HS-5 (cell line): ENCODE results near the gene CDC45.

ENCODE experiments used
- DNase-seq: peaks from one replicate; pipeline ENCODE4 v3.0.0-alpha.2; 2012; ENCODE audit warnings: low read depth

The CDC45 gene

GRCh38 chr22:19515654-19516377 lies 36.1 kb downstream of the CDC45 start:
- no peak for DNase-seq

- no peak for DNase-seq
Observed at GRCh38 chr22:19516378-19517170, 36.9 kb downstream of the CDC45 start.

DNA sequence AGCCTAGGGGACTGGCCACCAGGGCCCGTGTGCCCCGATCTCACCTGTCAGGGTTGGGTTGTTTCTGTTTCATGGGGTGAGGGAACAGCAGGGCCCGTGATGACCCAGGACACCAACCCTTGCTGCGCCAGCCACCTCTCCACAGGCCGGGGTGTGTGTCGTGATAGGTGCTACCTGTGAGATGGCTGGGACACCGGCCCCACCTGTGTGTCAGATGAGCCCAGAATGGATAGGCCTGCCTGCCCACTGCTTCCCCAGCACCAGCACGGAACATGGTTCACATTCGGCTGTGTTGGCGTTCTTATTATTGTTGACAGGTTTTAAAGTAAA lies 37.4 kb downstream of the CDC45 start:
- no peak for DNase-seq

DNA sequence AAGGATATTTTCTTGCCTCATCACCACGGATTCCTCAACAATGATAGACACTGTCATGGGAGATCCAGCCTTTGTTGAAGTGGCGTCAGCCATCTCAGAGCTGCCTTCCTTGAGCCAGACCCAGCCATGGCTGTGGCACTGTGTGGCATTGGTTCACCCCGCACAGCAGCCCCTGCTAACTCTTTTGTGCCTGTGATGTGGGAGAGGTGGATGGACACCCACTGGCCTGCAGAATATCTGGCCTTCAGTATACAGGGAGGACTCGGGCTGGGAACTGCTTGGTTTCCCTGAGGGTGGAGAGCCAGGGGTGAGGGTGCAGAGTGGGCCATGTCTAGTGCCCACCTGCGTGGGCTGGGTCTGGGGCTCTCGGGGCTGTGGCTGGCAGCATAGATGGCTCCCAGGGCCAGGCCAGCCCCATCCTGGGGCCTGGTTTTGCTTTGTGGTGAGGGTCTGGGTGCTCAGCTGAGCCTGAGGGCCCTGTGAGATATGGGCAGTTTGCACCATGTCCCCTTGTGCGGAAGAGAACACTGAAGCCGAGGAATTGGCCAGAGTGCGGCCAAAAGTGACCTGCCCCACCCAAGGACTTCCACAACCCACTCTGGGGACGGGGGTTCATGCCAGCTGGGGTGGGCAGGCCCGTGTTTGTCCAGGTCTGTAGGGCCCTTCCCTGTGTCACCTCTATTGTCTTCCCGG lies 38.3 kb downstream of the CDC45 start:
- no peak for DNase-seq

- no peak for DNase-seq
Observed at GRCh38 chr22:19518635-19519034, 38.9 kb downstream of the CDC45 start.

DNA sequence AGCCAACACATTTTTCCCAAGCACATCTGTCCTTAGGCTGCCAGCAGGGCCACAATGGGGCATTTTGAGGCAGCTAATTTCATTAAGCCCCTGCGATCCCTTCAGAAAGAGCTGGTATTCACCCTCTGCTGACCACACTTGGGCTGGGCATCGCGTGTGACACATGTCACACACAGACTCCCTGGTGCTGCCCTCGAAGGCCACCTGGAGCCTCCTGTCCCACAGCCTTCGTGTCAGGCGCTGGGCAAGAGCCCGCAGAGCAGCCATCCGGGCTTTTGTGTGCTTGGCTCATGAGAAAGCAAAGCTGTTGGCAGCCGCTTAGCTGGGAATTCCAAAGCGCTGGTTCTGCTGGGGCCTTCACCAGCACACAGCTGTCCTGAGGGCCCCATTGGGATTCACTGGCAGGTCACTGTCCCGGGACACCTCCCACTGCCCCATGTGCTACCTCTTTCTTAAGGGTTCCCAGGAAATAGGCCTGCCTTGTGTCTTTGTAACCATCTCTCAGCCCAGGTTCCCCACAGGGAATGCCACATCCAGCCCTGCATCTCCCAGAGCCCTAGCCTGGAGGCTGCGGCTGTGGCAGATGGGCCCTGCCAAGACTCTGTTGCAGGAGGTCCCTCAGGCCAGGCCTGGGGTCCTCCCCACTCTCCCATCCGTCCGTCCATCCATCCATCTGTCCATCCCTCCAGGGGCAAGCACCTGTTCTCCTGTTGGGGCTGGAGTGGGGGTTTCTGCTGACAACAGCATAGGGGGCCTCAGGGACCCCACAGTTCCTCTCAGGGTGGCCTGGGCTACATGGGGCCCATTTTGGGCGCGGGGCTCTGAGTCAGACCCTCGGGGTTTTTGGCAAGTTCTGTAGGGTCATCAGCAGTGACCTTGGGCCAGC lies 39.6 kb downstream of the CDC45 start:
- DNase-seq: no peak

DNA sequence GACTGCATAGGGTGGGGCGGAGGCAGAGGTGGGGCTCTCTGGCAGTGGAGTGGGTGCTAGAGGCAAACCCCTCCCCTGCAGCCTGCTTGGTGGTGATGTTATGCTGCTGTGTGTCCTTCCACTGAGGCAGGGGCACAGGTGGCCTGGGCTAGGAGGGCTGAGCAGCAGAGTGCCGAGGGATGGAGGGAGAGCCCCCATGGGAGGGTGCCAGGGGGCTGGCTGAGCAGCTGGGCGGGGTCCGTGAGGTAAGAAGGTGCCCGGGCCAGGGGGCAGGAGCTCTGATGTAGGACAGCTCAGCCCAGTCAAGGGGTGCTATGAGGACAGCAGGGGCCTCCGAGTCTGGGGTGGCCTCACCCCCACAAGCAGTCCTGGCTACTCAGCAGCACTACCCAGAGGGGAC lies 40.3 kb downstream of the CDC45 start:
- DNase-seq: no peak

GRCh38 chr22:19520566-19521305 lies 41.0 kb downstream of the CDC45 start:
- no peak for DNase-seq

- DNase-seq: no peak
Observed at GRCh38 chr22:19522190-19522880, 42.6 kb downstream of the CDC45 start.

DNA sequence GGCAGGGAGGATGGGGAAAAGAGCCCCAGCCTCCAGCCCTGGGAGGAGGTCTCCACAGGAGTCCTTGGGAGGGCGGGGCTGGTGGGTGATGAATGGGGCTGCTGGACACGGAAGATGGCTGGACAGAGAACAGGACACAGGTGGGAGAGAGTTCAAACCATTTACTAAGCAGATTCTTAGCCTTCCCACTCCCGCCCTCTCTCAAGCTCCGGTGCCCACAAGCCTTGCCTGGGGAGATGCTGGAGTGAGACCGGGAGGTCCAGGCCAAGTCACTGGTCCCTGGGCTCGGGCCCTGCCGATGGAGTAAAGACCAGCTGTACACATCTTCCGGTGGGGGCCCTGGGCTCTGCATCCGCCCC lies 43.1 kb downstream of the CDC45 start:
- no peak for DNase-seq

DNA sequence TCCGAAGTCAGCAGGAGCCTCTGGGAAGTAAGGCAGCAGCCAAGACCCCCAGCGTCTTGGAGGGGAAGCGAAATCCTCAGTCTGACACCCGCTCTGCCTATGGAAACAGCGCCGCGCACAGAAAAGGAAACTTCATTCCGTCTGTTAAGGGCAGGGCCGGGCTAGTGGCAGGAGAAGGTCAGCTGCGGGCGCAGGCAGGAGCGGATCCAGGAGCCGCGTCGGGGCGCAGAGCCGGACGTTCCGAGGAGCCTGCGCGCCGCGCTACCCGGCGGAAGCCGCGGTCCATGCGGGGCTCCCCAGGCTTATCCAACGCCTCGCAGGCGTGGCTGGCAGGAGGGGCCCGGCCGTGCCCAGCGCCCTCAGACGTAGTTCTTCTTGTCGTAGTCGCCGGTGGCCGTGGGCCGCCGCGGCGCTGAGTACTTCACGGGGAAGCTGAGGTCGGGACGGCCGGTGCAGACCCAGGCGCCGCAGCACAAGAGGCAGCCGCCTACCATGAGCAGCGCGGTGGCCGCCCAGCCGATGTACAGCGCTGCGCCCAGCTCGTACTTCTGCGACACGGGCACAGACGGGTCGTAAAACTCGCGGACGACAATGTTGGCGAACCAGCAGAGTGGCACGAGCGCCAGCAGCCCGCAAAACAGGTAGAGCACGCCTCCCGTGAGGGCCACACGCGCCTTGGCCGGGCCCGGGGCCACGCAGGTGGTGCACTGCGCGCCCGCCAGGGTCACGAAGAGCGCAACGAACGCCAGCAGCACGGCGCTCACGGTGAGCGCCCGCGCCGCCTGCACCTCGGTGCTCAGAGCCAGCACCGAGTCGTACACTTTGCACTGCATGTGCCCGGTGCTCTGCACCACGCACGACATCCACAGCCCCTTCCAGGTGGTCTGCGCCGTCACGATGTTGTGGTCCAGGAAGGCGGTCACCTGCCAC lies 43.8 kb downstream of the CDC45 start:
- no peak for DNase-seq

DNA sequence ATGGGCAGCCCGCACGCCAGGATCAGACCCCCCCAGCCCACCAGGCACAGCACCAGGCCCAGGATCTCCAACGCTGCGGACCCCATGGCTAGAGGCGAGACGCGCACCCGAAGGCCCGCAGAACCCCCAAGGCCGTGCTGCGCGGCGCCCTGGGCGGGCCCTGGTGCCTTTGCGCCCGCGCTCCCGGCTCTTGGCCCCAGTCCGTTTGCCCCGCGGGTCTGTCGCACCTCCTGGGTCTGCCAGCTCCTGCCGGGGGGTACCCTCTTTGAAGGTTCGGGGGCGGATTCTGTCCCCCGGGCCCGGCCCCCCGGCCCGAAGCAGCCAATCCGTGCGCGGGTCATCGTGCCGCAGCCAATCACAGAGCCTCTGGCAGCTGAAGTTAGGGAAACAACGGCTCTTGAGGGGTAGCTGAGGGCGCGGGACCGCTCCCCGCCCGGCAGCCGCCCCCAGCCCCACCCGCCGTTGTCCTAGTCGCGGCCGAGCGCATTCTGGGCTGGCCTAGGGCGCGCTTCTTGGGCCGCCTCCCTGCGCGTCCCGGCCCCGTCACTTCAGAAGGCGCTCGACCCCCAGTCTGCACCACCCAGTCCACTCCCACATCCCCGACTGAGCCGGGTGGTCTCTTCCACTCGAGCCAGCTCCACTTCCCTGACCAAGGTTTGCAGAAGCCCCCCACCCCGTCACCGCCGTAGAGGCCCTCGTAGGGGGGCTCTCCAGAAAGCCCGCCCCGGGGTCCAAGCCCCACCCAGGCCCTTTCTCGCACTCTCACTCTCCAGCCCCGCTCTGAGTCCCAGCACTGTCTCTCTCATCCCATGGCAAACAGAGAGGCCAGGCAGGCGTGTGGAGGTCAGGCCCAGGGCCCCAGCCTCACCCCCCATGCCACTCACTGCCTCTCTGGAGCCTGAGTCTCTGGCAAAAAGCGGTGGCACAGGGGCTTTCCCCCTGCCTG lies 44.7 kb downstream of the CDC45 start, which contains the start of gene CLDN5:
Gene CLDN5 (minus strand): TSS at position 241 of the 946 bp plus-strand sequence. CDS start 155 bp downstream, at position 86.
- DNase-seq: no peak

GRCh38 chr22:19525116-19525660 lies 45.5 kb downstream of the CDC45 start:
- DNase-seq: no peak

GRCh38 chr22:19525666-19526065 lies 45.9 kb downstream of the CDC45 start:
- DNase-seq: no peak

- DNase-seq: no peak
Observed at GRCh38 chr22:19526076-19526701, 46.5 kb downstream of the CDC45 start.

DNA sequence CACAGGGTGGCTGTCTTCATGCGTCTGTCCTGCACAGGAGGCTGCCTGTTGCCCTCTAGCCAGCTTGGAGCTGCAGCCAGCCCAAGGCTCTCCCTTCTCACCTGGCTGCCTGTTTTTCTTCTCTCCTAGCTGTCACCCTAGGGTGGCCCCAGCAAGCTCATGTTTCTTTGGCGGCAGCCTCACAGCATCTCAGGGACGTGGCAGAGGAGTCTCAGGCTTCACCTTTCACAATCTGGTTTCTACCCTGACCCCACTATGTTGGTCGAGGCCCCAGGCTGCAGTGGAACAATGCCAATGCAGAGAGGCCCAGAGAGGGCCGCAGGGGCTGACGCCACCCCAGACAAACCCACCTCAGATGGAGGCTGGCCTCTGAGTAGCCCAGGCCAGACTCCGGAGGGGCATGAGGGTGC lies 47.0 kb downstream of the CDC45 start:
- no peak for DNase-seq

DNA sequence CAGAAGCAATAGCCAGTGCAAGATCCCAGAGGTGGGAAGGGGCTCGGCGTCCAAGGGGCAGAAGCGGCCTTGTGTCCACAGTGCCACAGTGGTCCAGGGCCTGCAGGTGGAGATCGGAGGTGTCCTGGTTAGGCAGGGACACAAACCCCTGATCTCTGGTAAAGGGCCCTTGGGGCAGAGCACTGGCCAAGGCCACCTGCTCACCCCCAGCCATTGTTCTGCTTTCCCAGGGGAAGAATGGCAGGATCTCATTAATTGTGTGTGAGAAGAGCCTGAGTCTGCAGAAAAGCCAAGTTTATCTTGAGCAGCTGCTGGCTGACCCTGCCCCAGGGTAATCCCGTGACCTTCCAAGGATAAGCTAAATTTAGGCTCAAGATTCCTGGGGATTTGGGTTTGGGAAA lies 47.6 kb downstream of the CDC45 start:
- no peak for DNase-seq
